Activated T-cell treated with anti-CD3 and anti-CD28 coated beads, Interleukin-2, amount 50 U/mL, for 72 hours (primary cell): Measurements from ENCODE around the gene TAGAP. TPM values are rescaled to one million over a fixed set of nuclear protein-coding genes. Genes with fewer than 3 reads are reported as not detected.
A peak's percentile ranks its signal among the peaks of the same experiment; 100 is the strongest.
"Not testable (repeated sequence)": the region's sequence is repeated elsewhere in the genome, so short reads cannot be mapped to it uniquely, and the experiment has no call there.

Experiments
- ATAC-seq, 2 donors: fragments of 150-1000 bp; cut with Tn5 transposase; replicated peaks in 1 of 2; 2 replicates each; pipeline ENCODE4 v1.10.0; 2021; ENCODE audit warnings: moderate library complexity in 2 of 2, mild to moderate bottlenecking in 1 of 2
- DNase-seq, 2 donors: peaks; one replicate each; pipeline ENCODE4 v3.0.0; 2021 to 2022; ENCODE audit warnings: mixed read lengths in 1 of 2
- H3K27ac Mint-ChIP-seq: one replicate; pipeline ENCODE4 v1.8.0; 2022; ENCODE audit warnings: mild to moderate bottlenecking, moderate library complexity, mixed read lengths
- H3K27me3 Mint-ChIP-seq: one replicate; pipeline ENCODE4 v1.8.0; 2022; ENCODE audit warnings: low read depth, mixed read lengths
- H3K36me3 Mint-ChIP-seq, 2 donors: one replicate each; pipeline ENCODE4 v1.8.0; 2022; ENCODE audit warnings: mixed read lengths in 2 of 2, mild to moderate bottlenecking in 1 of 2; ENCODE audit not compliant: insufficient read depth in 2 of 2
- H3K4me1 Mint-ChIP-seq: one replicate; pipeline ENCODE4 v1.8.0; 2022; ENCODE audit warnings: low read depth, mixed read lengths
- H3K4me3 Mint-ChIP-seq, 2 donors: one replicate each; pipeline ENCODE4 v1.8.0; 2022; ENCODE audit warnings: mild to moderate bottlenecking in 2 of 2, mixed read lengths in 2 of 2, moderate library complexity in 2 of 2
- H3K9me3 Mint-ChIP-seq, 2 donors: one replicate each; pipeline ENCODE4 v1.8.0; 2022; ENCODE audit warnings: mixed read lengths in 2 of 2
- total RNA-seq, 2 donors: library from RNA; stranded (reverse); gene quantifications; one replicate each; pipeline ENCODE4 v1.2.3, GENCODE V29; 2022

Gene TAGAP
- total RNA-seq, 2 donors from 2014 or later, result 34.6 to 56.1 TPM

- H3K27ac Mint-ChIP-seq, result peak overlapping the region; percentile 13
- peaks cover 39% of the 10 kb centered on the region for H3K4me1 Mint-ChIP-seq
- H3K36me3 Mint-ChIP-seq, result no peaks in the 10 kb centered on the region
- no peaks in the 10 kb centered on the region for H3K9me3 Mint-ChIP-seq
- ATAC-seq, result peak; percentile 51 to 58
- peak overlapping the region; percentile 34 to 44 for H3K4me3 Mint-ChIP-seq
- DNase-seq, result no peak
- no peaks in the 10 kb centered on the region for H3K27me3 Mint-ChIP-seq
These were observed 36.0 kb downstream of the TAGAP start for GRCh38 chr6:159008656-159009288.

- ATAC-seq (no peak), DNase-seq (no peak)
- H3K27me3 Mint-ChIP-seq, result no peaks in the 10 kb centered on the region
- no peaks in the 10 kb centered on the region for H3K36me3 Mint-ChIP-seq
- peaks cover 32% of the 10 kb centered on the region for H3K4me1 Mint-ChIP-seq
- no peaks in the 10 kb centered on the region for H3K9me3 Mint-ChIP-seq
- no peak overlapping the region for H3K27ac Mint-ChIP-seq
- no peak overlapping the region for H3K4me3 Mint-ChIP-seq
These were observed 37.3 kb downstream of the TAGAP start for GRCh38 chr6:159007510-159007909.

DNA sequence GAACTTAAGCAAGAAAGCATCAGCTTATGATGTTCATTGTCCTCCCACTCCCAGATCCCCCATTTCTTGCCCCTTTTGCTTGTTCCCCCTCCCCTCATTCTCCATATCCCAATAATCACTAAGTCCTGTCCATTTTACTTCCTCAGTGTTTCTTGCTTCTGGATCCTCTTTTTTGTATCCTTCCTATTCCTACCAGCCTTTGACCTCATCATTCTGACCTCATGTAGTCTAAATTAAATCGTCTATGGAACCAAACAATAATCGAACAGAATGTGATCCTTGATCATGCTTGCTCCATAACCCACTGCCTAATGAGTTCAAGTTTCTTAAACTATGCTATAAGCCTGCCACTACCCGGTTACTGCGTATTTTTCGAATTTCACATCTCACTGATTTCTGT lies 39.4 kb downstream of the TAGAP start:
- Mint-ChIP-seq H3K36me3 (peaks cover 0 to 3% of the 10 kb centered on the region in 2 donors), H3K27ac (no peak overlapping the region), H3K27me3 (no peaks in the 10 kb centered on the region), H3K4me1 (peaks cover 32% of the 10 kb centered on the region), H3K4me3 (no peak overlapping the region), H3K9me3 (no peaks in the 10 kb centered on the region)
- ATAC-seq (no peak), DNase-seq (no peak)

DNA sequence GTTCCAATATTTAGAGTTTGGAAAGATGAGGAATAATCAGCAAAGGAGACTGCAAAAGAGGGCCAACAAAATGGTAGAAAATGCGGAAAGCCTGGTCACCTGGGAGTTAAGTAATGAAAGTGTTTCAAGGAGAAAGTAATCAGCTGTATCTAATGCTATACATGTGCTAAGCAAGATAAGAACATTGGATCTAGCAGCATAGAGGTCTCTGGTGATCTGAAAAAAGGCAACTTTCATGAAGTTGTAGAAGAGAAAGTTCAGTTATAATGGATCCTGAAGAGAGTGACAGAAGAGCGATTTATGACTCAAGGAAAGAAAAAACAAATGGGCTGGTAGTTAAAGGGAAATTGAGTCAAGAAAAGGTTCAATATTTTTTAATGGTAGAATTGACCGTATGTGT lies 40.2 kb downstream of the TAGAP start:
- Mint-ChIP-seq H3K4me3 (no peak overlapping the region), H3K27me3 (no peaks in the 10 kb centered on the region), H3K4me1 (peaks cover 27% of the 10 kb centered on the region), H3K36me3 (peaks cover 0 to 3% of the 10 kb centered on the region in 2 donors), H3K9me3 (no peaks in the 10 kb centered on the region), H3K27ac (no peak overlapping the region)
- DNase-seq (no peak), ATAC-seq (no peak)

DNA sequence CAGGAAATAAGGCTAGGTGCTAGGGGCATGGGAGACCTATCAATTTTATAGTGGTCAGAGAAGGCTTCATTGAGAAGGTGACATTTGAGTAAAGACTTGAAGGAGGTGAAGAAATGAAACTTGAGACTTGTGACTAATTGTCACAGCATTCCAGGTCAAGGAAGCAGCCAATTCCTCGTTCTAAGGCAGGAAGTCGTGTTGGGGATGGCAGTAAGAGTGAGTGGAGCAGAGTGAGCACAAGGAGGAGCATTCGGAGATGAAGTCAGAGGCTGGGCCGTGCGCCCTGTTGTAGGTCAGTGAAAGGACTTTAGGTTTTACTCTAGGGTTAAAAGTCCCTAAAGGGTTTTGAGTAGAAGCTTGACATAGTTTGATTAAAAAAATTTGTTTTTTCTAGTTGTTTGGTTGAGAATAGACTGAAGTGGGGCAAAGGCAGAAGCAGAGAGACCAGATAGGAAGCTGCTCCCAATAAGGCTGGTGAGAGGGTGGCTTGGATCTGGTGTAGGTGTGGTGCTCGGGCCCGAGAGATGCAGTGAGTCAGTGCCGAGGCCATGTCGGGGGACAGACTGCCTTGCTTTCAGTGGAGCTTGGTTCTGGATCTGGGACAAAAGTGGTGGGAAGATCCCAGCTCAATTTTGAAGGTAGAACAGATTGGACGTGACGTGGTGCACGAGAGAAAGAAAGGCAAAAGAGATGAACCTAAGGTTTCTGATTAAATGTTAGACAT lies 42.2 kb downstream of the TAGAP start:
- Mint-ChIP-seq H3K9me3 (no peaks in the 10 kb centered on the region), H3K36me3 (peaks cover 2 to 3% of the 10 kb centered on the region in 2 donors), H3K27me3 (no peaks in the 10 kb centered on the region), H3K4me1 (peaks cover 25% of the 10 kb centered on the region), H3K27ac (peak overlapping the region; percentile 0), H3K4me3 (no peak overlapping the region)
- no peak for ATAC-seq
- DNase-seq, result no peak

GRCh38 chr6:158999666-159000403 lies 45.0 kb downstream of the TAGAP start, which contains the start of gene RSPH3:
RSPH3 (minus strand) TSS chr6:159000202; CDS start chr6:158999550, 652 bp downstream.
- Mint-ChIP-seq H3K36me3 (peaks cover 4 to 5% of the 10 kb centered on the region in 2 donors), H3K27ac (peak within 1 kb of the TSS; percentile 93), H3K4me3 (peak within 1 kb of the TSS; percentile 89 to 99), H3K27me3 (no peaks in the 10 kb centered on the region), H3K4me1 (peaks cover 51% of the 10 kb centered on the region), H3K9me3 (no peaks in the 10 kb centered on the region)
- peak; percentile 91 to 94 for DNase-seq
- ATAC-seq, result peak; percentile 84

DNA sequence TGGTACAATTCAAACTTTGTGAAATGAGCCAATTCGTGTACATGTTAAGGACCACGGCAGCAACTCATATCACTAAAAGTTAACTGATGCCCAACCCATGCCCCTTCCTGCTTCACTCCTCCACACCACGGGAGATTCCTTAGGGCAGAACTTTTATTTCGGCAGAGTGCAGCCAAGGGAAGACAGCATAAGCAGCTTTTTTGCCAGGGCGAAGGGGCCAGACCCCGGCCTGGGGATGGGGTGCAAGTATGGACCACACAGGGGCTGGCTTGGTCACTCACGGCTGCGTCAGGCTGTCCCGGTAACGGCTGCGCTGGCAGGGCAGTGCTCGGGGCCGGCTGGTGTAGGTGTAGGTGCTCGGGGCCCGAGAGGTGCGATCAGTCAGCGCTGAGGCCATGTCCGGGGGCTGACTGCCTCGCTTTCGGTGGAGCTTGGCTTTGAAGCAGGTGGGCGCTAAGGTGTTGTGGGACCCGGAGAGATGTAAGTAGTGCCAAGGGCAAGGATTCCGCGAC lies 45.6 kb downstream of the TAGAP start:
- Mint-ChIP-seq H3K36me3 (peaks cover 4 to 5% of the 10 kb centered on the region in 2 donors), H3K4me3 (peak overlapping the region; percentile 89 to 99), H3K4me1 (peaks cover 54% of the 10 kb centered on the region), H3K27me3 (no peaks in the 10 kb centered on the region), H3K27ac (peak overlapping the region; percentile 93), H3K9me3 (no peaks in the 10 kb centered on the region)
- ATAC-seq (peak; percentile 52 to 55), DNase-seq (no peak)

DNA sequence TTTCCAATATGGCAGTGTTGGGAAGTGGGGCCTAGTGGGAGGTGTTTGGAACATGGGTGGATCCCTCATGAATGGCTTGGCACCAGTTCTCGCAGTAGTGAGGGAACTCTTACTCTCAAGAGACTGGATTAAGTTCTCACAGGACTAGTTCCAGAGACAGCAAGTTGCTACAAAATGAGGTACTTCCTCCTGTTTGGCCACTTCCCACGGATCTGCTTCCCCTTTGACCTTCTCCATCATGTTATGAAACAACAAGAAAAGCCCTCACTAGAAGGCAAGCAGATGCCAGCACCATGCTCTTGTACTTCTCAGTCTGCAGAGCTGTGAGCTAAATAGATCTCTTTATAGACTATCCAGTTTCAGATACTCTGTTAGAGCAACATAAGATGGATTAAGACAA lies 47.9 kb downstream of the TAGAP start:
- no peak overlapping the region for H3K27ac Mint-ChIP-seq
- no peaks in the 10 kb centered on the region for H3K27me3 Mint-ChIP-seq

GRCh38 chr6:158993639-158994038 lies 51.2 kb downstream of the TAGAP start:
- no peak overlapping the region for H3K27ac Mint-ChIP-seq
- no peaks in the 10 kb centered on the region for H3K27me3 Mint-ChIP-seq
- H3K4me1 Mint-ChIP-seq, result peaks cover 58% of the 10 kb centered on the region
- no peak overlapping the region for H3K4me3 Mint-ChIP-seq
- DNase-seq, result no peak
- H3K36me3 Mint-ChIP-seq, result peaks cover 8 to 20% of the 10 kb centered on the region in 2 donors
- no peak for ATAC-seq
- H3K9me3 Mint-ChIP-seq, result peaks cover 0 to 2% of the 10 kb centered on the region in 2 donors

More for the DNA sequence above, 47.9 kb downstream of the TAGAP start:
- H3K4me3 Mint-ChIP-seq, result peak overlapping the region; percentile 25 to 68
- DNase-seq, result no peak
- ATAC-seq, result no peak
- H3K9me3 Mint-ChIP-seq, result no peaks in the 10 kb centered on the region
- H3K4me1 Mint-ChIP-seq, result peaks cover 57% of the 10 kb centered on the region
- H3K36me3 Mint-ChIP-seq, result peaks cover 5 to 6% of the 10 kb centered on the region in 2 donors

GRCh38 chr6:158991017-158991723 lies 53.6 kb downstream of the TAGAP start:
- DNase-seq, result peak; percentile 49 to 50

DNA sequence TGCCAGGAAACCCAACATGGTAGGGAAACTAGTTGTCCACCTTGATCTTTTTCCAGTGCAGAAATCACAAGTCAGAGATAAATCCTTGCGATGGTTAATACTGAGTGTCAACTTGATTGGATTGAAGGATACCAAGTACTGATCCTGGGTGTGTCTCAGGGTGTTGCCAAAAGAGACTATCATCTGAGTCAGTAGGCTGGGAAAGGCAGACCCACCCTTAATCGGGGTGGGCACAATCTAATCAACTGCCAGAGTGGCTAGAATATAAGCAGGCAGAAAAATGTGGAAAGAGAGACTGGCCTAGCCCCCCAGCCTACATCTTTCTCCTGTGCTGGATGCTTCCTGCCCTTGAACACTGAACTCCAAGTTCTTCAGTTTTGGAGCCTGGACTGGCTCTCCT lies 55.1 kb downstream of the TAGAP start:
- not testable (repeated sequence) for H3K4me3 Mint-ChIP-seq, DNase-seq, H3K27me3 Mint-ChIP-seq, ATAC-seq, H3K9me3 Mint-ChIP-seq, H3K27ac Mint-ChIP-seq
- Mint-ChIP-seq H3K4me1 (peaks cover 52% of the 10 kb centered on the region), H3K36me3 (peaks cover 11 to 24% of the 10 kb centered on the region in 2 donors)

More at GRCh38 chr6:158991017-158991723, 53.6 kb downstream of the TAGAP start:
- H3K4me3 Mint-ChIP-seq, result peak overlapping the region; percentile 7 to 65
- H3K4me1 Mint-ChIP-seq, result peaks cover 65% of the 10 kb centered on the region
- H3K27ac Mint-ChIP-seq, result peak overlapping the region; percentile 76
- peaks cover 13 to 24% of the 10 kb centered on the region in 2 donors for H3K36me3 Mint-ChIP-seq
- peaks cover 4% of the 10 kb centered on the region in 2 donors for H3K9me3 Mint-ChIP-seq
- no peaks in the 10 kb centered on the region for H3K27me3 Mint-ChIP-seq
- ATAC-seq, result peak; percentile 53 to 57

- no peaks in the 10 kb centered on the region for H3K27me3 Mint-ChIP-seq
- peaks cover 10 to 21% of the 10 kb centered on the region in 2 donors for H3K36me3 Mint-ChIP-seq
- H3K9me3 Mint-ChIP-seq, result peaks cover 4% of the 10 kb centered on the region in 2 donors
- peaks cover 46% of the 10 kb centered on the region for H3K4me1 Mint-ChIP-seq
- H3K4me3 Mint-ChIP-seq, result peak overlapping the region in 1 of 2 donors; percentile 6
- no peak for ATAC-seq
- no peak for DNase-seq
- peak overlapping the region; percentile 30 for H3K27ac Mint-ChIP-seq
These were observed 56.3 kb downstream of the TAGAP start for GRCh38 chr6:158988477-158988876.
